T follicular helper cell (primary cell): ENCODE results near the gene COPS7B.
"Not testable (repeated sequence)": the region's sequence is repeated elsewhere in the genome, so short reads cannot be mapped to it uniquely, and the experiment has no call there.

Experiments
- DNase-seq: peaks from one replicate; pipeline ENCODE4 v3.0.0-alpha.2; 2020; ENCODE audit warnings: low read depth
- total RNA-seq, 2 experiments: gene quantifications; one replicate each; lab custom pipeline; 2026; lab: John Stamatoyannopoulos, UW

Gene COPS7B
- 28.9 to 30.5 reads per million in 2 experiments for total RNA-seq

GRCh38 chr2:231786177-231786916 lies at the start of gene COPS7B:
TSS of gene COPS7B (plus strand) at chr2:231786445. CDS start at chr2:231788571, 2,126 bp downstream.
- DNase-seq: peak; percentile 69

GRCh38 chr2:231737761-231738160 lies 48.5 kb upstream of the COPS7B start:
- DNase-seq: no peak

- DNase-seq: no peak
Measured at GRCh38 chr2:231743376-231744116, 42.7 kb upstream of the COPS7B start.

GRCh38 chr2:231745303-231746038 lies 40.8 kb upstream of the COPS7B start:
- no peak for DNase-seq

GRCh38 chr2:231748153-231748896 lies 37.9 kb upstream of the COPS7B start:
- not testable (repeated sequence) for DNase-seq

- not testable (repeated sequence) for DNase-seq
Measured at GRCh38 chr2:231749016-231749415, 37.2 kb upstream of the COPS7B start.

GRCh38 chr2:231751042-231751815 lies 35.0 kb upstream of the COPS7B start:
- DNase-seq: no peak

GRCh38 chr2:231752061-231752460 lies 34.2 kb upstream of the COPS7B start:
- no peak for DNase-seq

- no peak for DNase-seq
Measured at GRCh38 chr2:231761735-231762134, 24.5 kb upstream of the COPS7B start.

GRCh38 chr2:231764124-231764523 lies 22.1 kb upstream of the COPS7B start:
- no peak for DNase-seq

GRCh38 chr2:231764760-231765159 lies 21.5 kb upstream of the COPS7B start:
- no peak for DNase-seq

- DNase-seq: no peak
Measured at GRCh38 chr2:231765496-231765929, 20.7 kb upstream of the COPS7B start.

- DNase-seq: no peak
Measured at GRCh38 chr2:231769170-231770136, 16.8 kb upstream of the COPS7B start.

GRCh38 chr2:231780123-231780908 lies 5.9 kb upstream of the COPS7B start:
- DNase-seq: no peak

- peak; percentile 94 for DNase-seq
Measured at GRCh38 chr2:231780909-231781797, 5.1 kb upstream of the COPS7B start, which contains the start of gene PDE6D. TSS of gene PDE6D (minus strand) at chr2:231781282. CDS start at chr2:231781114, 168 bp downstream.

- peak; percentile 16 for DNase-seq
Measured at GRCh38 chr2:231781798-231782726, 4.2 kb upstream of the COPS7B start.

- DNase-seq: no peak
Measured at GRCh38 chr2:231785413-231785812, 832 bp upstream of the COPS7B start.
